GM19099 (cell line): ENCODE data around the gene UBE2Q2.

Experiments
- POLR2A ChIP-seq: IDR thresholded peaks from 3 replicates; pipeline ENCODE4 v1.6.1; 2011; ENCODE audit warnings: low read depth; ENCODE audit not compliant: insufficient read length; ENCODE audit errors: extremely low read depth

The UBE2Q2 gene

GRCh38 chr15:75849167-75849566 is 5.9 kb downstream of the UBE2Q2 start:
- no peak for TF ChIP-seq POLR2A

DNA sequence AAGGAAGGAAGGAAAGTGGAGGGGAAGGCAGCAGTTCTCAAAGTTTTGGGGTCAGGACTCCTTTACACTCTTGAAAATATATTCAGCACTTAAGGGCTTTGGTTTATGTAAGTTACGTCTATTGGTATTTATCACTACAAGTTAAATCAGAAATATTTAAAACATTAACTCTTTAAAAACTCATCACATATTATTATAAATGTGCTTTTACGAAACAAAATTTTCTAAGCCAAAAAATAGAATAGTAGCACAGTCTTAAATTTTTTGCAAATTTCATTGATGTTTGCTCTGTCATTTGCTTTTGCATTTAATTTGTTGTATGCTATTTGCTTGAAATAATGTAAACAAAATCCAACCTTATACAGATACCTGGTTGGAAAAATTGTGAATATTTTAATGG is 7.5 kb downstream of the UBE2Q2 start:
- TF ChIP-seq POLR2A: no peak

DNA sequence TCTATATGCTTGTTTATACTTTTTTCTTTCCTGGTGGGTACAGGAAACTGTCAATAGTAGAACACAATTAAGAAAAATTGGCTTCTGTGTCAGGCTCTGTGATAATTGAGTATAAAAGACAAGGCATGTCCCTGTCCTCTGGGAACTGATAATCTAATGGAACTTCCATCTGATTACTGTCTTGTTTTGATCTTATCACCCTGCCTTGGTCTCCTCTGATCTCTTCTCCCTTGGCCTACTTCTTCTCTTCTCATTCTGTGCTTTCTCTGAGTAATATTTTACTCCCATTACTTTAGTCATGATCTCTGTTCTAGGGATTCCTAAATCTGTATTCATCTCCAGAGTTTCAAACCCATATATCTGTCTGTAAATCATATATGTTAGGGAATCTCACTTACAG is 14.6 kb downstream of the UBE2Q2 start:
- no peak for TF ChIP-seq POLR2A

GRCh38 chr15:75861750-75862402 is 18.6 kb downstream of the UBE2Q2 start:
- TF ChIP-seq POLR2A: no peak

GRCh38 chr15:75862796-75863195 is 19.5 kb downstream of the UBE2Q2 start:
- no peak for TF ChIP-seq POLR2A

GRCh38 chr15:75864213-75865059 is 21.2 kb downstream of the UBE2Q2 start:
- no peak for TF ChIP-seq POLR2A

DNA sequence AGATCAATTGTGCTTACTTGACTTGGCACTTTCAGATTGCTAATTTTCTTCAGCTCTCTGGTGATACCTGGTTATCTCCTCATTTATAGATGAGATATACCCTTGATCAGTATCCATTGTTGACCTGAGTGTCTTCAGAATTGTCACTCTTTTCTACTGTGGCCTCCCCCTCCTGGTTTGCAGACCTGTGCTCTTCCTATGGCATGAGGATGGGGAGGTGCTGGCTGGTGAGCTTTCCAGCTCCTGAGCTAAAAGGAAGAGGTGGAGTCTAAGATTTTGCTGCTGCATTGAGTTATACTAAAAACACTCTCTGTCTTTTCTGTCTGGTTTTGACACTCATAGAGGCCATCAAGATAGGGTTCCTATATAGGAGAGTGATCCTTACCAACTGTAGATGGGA is 23.7 kb downstream of the UBE2Q2 start:
- no peak for TF ChIP-seq POLR2A

- TF ChIP-seq POLR2A: no peak
Measured at GRCh38 chr15:75867449-75867848, 24.2 kb downstream of the UBE2Q2 start.

DNA sequence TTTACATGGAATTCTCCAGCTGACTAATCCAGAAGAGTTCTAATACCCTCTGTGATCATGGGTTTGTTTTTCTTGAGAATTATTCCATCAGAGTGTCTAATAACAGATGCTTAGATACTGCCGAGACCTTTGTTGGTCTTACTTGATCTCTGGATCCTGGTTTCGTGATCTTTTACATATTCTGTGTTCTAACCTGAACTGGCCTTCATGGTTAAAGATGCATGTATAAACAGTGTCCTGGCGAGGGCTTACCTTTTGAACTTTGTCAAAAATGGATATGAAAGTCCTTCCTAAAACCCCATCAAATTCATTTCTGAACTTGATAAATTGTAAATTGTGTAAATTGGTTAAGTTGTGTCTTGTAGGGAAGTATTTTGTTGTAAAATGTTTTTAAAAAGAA is 24.8 kb downstream of the UBE2Q2 start:
- no peak for TF ChIP-seq POLR2A

GRCh38 chr15:75869446-75869845 is 26.2 kb downstream of the UBE2Q2 start:
- TF ChIP-seq POLR2A: no peak

DNA sequence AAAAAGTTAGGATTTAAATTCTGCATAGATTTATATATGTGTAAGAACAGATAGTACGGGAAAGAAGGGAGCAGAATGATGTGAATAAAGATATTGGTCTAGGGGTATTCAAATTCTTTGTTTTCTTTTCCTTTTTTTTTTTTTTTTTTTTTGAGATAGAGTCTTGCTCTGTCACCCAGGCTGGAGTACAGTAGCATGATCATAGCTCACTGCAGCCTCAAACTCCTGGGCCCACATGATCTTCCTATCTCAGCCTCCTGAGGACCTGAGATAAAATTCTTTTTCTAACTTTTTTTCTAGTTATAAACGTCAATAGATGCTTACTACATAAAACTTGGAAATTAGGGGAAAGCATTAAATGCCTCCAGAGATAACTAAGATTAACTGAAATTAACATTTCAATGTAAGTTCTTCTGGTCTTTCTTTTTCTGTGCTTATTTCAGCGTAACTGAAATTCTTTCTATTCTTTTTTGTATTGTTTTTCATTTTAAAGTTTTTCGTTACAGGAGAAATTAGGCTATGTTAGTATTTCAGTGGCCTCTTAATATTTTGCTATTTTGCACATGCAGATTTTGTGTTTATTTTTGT is 29.2 kb downstream of the UBE2Q2 start:
- TF ChIP-seq POLR2A: no peak

- no peak for TF ChIP-seq POLR2A
Measured at GRCh38 chr15:75884041-75884440, 40.8 kb downstream of the UBE2Q2 start.

DNA sequence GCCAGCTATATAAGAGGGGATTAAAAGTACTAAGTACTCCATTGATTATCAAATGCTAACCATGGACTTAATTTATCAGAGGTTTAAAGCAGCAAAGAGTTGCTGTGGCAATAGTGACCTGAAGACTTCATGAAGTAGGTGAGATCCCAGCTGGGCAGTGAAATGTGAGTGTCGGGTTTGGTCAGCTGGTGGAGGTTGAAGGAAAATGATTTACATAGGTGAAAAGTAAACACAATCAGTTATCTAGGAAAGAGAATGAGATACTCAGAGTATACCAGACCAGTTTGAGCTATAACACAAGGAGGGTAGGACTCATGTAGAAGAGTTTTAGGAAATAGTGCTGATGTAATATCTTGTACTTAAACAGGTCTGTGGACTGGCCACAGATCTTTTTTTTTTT is 43.9 kb downstream of the UBE2Q2 start:
- no peak for TF ChIP-seq POLR2A

DNA sequence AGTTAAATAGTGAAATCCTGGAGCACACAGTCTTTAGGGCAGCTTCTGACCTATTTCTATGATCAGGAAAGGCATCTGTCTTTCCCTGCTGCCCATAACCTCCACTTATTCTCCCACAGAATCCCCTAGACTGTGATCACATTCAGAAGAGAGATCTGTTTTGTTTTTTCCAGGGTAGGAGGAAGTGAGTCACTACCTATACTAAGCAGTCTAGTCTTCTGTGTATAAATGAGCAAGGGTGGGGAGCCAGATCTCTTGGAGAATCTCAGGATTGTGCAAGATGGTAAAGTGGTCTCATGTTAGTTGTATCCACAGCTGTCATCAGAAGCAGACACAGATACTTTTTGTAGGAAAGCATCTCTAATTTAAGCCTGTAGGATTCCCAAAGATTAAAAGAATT is 48.6 kb downstream of the UBE2Q2 start:
- TF ChIP-seq POLR2A: no peak

GRCh38 chr15:75895731-75896130 is 52.5 kb downstream of the UBE2Q2 start:
- no peak for TF ChIP-seq POLR2A

- TF ChIP-seq POLR2A: no peak
Measured at GRCh38 chr15:75900577-75900976, 57.3 kb downstream of the UBE2Q2 start.
